GM19467 (cell line): Measurements from ENCODE around the gene GUCA2B.

Experiments used
- ATAC-seq: cut with Tn5 transposase; IDR thresholded peaks from one replicate; pipeline ENCODE4 v1.9.1; 2021; ENCODE audit warnings: mild to moderate bottlenecking, moderate library complexity; ENCODE audit not compliant: unreplicated experiment

GUCA2B gene

GRCh38 chr1:42152907-42153600 is at the start of gene GUCA2B:
Gene GUCA2B, plus strand, starts transcription at chr1:42153410. Its CDS starts 41 bp downstream, at chr1:42153451.
- ATAC-seq: no peak

GRCh38 chr1:42105025-42105424 is 48.2 kb upstream of the GUCA2B start:
- no peak for ATAC-seq

DNA sequence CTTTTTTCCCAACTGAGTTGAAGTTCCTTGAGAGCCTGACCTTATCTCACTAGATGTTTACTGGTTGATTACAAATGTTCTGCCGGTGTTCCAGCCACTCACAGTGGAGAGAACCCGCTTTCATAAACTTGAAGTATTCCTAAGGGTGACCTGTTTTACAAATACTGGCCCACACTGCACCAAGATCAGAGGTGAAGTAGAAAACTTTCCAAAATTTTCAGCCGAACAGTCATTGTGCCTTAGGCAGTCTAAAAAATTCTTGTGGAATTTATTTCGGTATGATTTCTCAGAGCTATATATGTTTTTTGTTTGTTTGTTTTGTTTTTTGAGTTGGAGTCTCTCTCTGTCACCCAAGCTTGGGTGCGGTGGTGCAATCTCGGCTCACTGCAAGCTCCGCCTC is 44.9 kb upstream of the GUCA2B start:
- ATAC-seq: no peak

DNA sequence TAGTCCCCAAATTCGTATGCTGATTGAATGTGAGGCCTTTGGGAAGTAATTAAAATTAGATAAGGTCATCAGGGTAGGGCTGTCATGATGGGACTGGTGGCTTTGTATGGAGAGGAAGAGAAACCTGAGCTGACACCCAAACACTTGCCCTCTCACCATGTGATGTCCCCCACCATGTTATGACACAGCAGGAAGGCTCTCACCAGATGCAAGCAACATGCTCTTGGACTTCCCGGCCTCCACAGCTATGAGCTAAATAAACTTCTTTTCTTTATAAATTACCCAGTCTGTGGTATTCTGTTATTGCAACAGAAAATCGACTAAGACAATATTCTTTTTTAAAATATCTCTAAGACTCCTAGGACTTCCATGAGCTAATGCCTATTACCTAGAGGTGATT is 43.6 kb upstream of the GUCA2B start:
- ATAC-seq: no peak

GRCh38 chr1:42114229-42114628 is 39.0 kb upstream of the GUCA2B start:
- no peak for ATAC-seq

GRCh38 chr1:42117214-42117613 is 36.0 kb upstream of the GUCA2B start:
- ATAC-seq: no peak

- no peak for ATAC-seq
Measured at GRCh38 chr1:42118125-42118524, 35.1 kb upstream of the GUCA2B start.

DNA sequence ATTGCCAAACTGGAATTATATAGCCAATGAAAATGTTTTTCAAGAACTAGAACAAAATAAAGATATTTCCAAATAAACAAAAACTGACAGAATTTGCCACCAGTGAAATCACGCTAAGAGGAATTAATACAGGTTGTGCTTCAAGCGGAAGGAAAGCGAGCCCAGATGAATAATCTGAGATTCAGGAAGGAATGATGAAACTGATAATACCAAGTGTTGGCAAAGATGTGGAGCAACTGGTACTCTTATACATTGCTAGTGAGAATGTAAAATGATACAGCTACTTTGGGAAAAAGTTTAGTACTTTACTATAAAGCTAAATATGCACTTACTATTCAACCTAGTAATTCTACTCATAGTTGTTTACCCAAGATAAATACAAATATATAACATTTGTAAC is 30.8 kb upstream of the GUCA2B start:
- no peak for ATAC-seq

GRCh38 chr1:42125552-42125951 is 27.7 kb upstream of the GUCA2B start:
- no peak for ATAC-seq

- no peak for ATAC-seq
Measured at GRCh38 chr1:42127767-42128166, 25.4 kb upstream of the GUCA2B start.

DNA sequence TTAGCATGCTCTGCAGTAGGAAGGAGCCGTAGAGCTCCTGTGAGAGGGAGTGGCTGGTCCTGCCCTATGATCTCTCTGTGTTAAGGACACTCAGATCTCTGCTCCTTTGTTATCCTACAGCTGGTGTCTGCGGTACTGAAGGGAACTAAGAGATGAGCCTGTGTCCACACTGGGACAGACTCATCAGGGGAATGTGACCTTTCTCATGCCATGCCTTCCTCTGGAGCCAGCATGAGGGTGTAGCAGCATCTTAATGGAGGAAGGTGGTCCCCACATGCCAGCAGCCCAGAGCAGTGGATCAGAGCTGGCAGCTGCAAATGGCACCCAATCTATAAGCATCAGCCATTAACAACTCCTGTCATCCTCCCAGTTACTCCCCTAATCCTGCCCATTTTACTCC is 24.7 kb upstream of the GUCA2B start:
- no peak for ATAC-seq

GRCh38 chr1:42128964-42129363 is 24.2 kb upstream of the GUCA2B start:
- ATAC-seq: no peak

- no peak for ATAC-seq
Measured at GRCh38 chr1:42130061-42130660, 23.0 kb upstream of the GUCA2B start.

DNA sequence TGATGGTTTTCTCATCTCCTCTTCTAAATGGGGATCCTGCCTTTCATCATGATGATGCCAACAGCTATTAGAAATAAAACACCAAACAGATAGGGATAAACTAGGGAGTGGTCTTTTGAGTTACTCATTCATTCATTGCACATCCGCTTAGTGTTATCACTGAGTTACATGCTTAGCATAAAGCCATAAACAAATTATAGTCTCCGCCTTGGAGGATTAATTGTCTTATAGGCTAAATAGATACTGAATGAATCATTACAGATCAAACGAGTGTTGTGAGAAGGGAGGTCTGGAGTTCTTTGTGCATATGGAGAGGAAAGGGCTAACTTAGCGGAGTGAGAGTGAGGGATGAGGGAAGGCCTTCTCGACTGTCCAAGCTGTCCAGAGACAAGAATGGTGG is 19.8 kb upstream of the GUCA2B start:
- ATAC-seq: no peak

DNA sequence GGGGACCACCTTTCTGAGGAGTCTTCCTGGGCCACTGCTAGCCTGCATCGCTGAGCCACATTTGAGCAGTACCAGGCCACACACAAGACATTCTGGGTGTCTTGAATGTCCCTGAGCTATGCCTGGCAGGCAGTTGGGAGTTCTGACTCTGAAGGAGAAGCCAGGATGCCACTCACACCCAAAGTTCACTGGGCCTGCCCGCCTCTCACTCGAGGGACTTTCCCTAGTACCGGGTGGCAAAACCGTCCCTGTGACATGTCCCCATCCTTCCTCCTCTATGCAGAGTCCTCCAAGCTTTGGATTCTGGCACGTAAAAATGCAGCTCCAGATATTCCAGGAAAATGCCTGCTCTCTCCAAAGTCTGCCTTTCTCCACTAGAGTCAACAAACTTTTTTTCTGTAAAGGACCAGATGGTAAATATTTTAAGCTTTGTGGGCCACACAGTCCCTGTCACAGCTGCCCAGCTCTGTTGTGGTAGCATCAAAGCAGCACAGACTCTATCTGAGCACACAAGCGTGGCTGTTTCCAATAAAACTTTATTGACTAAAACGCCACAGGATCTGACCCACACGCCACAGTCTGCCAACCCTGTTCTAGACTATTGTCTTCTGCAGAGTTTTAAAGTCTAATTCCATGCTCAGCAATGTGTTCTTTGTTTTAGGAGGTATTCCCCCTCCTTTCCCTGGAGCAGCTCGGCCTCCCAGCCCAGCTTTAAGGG is 19.2 kb upstream of the GUCA2B start:
- ATAC-seq: no peak

- ATAC-seq: no peak
Measured at GRCh38 chr1:42135426-42135825, 17.8 kb upstream of the GUCA2B start.

DNA sequence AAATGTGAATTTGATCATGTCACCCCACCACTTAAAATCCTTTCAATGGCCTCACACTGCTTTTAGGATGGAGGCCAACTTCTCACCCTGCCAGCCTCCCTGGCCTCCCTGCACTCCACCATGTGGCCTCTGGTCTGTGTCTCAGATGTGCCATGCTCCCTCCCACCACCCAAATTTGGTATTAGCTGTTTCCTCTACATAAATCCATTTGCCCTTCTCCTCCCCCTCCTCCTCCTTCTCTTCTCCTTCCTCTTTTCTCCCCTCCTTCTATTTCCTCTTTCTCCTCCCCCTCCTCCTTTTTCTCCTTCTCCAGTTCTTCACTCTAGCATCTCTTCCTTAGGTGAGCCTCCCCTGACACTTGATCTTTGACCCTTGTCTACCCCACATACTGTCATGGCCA is 16.7 kb upstream of the GUCA2B start:
- no peak for ATAC-seq

DNA sequence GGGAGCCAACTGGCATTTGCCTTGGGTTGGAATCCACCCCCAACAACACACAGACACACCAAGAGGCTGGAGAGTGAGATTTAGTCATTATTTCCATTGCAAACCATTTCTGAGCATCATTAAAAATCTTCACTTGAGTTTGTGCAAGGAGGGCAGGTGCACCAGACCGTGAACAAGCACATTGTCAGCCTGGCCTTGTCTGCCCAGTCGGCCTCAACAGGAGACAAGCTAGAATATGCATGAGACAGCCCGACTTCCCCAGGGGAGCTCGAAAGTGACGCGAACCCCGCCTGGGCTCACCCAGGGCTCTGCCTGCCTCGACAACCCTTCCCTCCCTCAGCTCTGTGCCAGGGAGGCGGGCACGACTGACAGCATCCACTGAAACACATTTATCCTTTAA is 15.4 kb upstream of the GUCA2B start:
- no peak for ATAC-seq

DNA sequence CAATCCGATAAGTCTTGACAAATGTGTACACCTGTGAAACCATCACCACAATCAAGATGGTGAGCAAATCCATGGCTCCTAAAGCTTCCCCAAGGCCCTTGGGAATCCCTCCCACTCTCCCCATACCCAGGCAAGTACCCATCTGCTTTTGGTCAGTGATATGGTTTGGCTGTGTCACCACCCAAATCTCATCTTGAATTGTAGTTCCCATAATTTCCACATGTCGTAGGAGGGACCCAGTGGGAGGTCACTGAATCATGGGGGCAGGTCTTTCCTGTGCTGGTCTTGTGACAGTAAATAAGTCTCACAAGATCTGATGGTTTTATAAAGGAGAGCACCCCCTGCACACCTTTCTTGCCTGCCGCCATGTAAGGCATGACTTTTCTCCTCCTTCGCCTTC is 14.6 kb upstream of the GUCA2B start:
- ATAC-seq: no peak

DNA sequence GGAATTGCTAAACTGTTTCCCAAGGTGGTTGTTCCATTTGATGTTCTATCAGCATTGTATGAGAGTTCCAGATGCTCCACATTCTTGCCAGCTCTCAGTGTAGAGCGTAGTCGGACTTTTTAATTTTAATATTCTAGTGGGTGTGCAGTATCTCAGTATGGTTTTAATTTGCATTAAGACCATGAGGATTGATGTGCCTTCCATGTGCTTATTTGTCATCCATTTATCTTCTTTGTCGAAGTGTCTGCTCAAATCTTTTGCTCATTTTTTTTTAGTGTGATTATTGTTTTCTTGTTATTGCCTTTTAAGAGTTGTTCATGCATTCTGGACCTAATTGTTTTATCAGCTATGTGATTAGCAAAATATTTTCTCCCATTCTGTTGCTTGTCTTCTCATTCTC is 13.8 kb upstream of the GUCA2B start:
- no peak for ATAC-seq

DNA sequence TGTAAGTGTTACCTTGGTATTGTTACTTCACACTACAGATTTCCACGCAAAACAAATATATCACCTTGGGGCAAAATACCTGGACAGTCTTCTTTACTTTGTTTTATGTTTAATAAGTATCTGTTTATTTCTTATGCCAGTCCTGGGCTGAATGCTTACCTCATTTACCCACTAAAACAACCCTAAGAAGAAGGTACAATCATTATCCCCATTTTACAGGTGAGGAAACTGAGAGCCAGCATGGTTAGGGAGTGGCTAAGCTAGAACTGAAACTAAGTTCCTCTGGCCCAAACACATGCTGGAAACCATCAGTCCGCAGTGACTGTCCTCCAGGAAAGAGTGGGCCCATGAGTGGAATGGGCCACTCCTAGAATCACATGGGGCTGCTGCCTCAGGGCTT is 13.0 kb upstream of the GUCA2B start:
- no peak for ATAC-seq

DNA sequence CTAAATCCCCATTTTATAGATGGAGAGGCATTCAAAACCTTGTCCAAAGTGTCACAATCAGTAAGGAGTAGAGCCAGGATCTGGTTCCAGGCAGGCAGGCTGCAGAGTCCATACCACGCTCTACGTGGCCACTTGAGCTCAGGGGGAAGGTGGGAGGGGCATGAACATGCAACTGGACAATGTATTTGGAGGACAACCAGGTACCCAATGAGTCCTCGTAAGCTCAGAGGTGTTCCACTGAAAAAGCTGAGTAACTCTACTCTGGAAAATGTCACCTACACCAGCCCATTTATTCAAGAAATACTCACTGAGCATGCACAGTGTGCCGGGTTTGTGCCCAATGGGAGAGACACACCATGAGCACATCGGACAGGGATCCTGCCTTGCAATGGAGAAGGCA is 11.2 kb upstream of the GUCA2B start:
- no peak for ATAC-seq
